ENCODE data around the gene NNMT.
A peak's percentile ranks its signal among the peaks of the same experiment; 100 is the strongest.
"Not testable (repeated sequence)": the region's sequence is repeated elsewhere in the genome, so short reads cannot be mapped to it uniquely, and the experiment has no call there.

The NNMT gene

DNA sequence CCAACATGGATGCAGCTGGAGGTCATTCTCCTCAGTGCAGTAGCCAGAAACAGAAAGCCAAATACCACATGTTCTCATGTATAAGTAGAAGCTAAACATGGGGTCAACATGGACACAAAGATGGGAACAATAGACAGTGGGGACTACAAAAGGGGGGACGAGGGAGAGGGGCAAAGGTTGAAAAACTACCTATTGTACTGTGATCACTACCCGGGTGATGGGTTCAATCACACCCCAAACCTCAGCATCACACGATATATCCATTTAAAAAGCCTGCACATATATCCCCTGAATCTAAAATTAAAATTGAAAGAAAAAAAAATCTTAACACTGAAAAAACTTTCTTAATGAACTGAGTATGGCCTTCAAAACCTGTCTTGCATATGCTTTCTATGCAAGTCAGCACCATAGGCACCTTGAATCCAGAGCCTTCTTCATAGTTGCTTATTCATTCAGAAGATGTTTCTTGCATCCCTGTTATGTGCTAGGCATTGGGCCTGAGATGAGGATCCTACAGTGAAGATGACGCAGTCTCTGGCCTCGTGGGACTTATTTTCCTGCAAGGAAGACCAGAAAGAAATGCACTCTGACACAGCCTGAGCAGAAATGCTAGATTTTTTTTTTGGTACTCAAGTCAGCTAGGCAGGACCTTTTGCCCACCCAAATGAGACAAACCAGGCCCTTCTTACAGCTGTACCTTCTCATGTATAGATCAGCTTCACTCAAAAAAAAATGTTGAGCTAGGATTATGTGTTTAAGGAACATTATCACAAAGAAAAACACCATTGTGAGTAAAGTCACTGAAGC is 21.0 kb downstream of the NNMT start:
- no peak for DNase-seq (ENCODE audit: low spot score in 2 of 2)
- in situ Hi-C loops (cut with MboI; ENCODE audit: low sequenced_read_pairs) = no loop called here
- H3K36me3 ChIP-seq (replicated peaks) = no peaks in the 10 kb centered on the region
- no peak overlapping the region for H3K4me3 ChIP-seq
- peaks cover 4% of the 10 kb centered on the region; the same call in 1 of the 2 replicates for H3K27me3 ChIP-seq (ENCODE audit: low read depth)
- H3K4me1 ChIP-seq = no peaks in the 10 kb centered on the region
- H3K9me3 ChIP-seq = no peaks in the 10 kb centered on the region

DNA sequence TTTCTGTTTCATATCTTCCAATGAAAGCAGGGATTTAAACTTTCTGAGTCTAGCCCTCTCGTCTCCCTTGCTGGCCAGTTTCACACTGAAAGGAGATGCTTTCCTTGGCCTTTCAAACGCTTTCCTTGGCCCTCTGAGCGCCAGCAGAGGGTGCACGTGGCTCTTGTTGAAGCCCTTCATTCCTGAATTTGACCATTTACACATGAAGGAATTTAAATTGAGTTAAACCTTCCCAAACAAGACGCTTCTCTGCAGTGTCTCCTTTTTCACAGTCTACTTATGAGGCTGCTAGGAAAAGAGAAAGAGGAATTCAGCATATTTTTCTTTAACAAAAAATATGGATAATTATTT is 21.6 kb downstream of the NNMT start:
- Histone ChIP-seq H3K27me3 (ENCODE audit: low read depth) (peaks cover 4% of the 10 kb centered on the region; the same call in 1 of the 2 replicates), H3K4me1 (no peaks in the 10 kb centered on the region), H3K9me3 (no peaks in the 10 kb centered on the region), H3K36me3 (replicated peaks) (no peaks in the 10 kb centered on the region), H3K4me3 (no peak overlapping the region)
- DNase-seq (ENCODE audit: low spot score in 2 of 2) = peak; percentile 19 to 32
- in situ Hi-C loops (cut with MboI; ENCODE audit: low sequenced_read_pairs) = no loop called here

DNA sequence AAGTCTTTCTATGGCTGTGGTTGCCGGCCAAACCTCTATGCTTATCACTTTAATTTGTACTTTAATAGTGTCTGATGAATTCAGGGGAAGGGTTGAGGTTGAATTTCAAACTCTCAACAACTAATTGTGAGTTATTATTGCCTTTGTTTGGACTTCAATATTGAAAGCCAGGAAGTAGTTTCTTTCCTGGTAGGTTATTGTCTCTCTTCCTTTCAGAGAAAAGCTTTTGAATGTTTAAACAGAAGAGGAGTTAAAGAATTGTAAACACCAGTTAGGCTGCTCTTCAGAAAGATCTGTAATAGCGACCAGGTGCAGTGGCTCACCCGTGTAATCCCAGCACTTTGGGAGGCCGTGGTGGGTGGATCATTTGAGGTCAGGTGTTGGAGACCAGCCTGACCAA is 22.2 kb downstream of the NNMT start:
- Histone ChIP-seq H3K4me3 (no peak overlapping the region), H3K9me3 (no peaks in the 10 kb centered on the region), H3K36me3 (replicated peaks) (no peaks in the 10 kb centered on the region), H3K4me1 (no peaks in the 10 kb centered on the region), H3K27me3 (ENCODE audit: low read depth) (peaks cover 4% of the 10 kb centered on the region; the same call in 1 of the 2 replicates)
- in situ Hi-C loops (cut with MboI; ENCODE audit: low sequenced_read_pairs) = no loop called here
- no peak for DNase-seq (ENCODE audit: low spot score in 2 of 2)

DNA sequence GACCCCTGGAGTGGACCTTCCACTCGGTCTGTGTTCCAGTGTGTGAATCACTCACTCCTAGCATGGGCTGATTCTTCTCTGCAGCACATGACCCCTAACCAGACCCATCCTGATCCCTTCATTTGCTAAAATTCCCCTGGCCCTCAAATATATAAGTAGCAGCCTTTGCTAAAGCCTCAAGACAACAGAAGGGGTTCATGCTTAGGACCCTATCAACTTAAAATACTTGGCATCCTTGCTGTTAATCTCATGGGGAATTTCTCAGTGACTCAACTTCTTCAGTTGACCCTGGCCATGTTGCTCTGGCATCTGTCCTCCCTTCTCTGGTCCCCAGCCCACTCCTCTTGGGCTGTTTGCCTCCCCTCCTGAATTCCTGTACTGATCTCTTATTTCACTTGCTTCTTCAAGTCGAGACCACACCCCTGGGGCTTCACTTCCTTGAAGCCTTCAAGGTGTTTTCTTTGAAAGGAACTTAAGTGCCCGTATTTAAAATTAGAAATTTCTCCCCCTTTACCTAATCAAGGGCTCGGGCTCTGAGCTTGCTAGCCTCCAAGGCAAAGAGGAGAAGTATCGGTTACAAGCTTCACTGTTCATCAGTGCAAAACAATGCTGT is 23.6 kb downstream of the NNMT start:
- DNase-seq (ENCODE audit: low spot score in 2 of 2) = no peak
- Histone ChIP-seq H3K9me3 (no peaks in the 10 kb centered on the region), H3K4me1 (no peaks in the 10 kb centered on the region), H3K36me3 (replicated peaks) (no peaks in the 10 kb centered on the region), H3K4me3 (no peak overlapping the region), H3K27me3 (ENCODE audit: low read depth) (peaks cover 4% of the 10 kb centered on the region; the same call in 1 of the 2 replicates)
- in situ Hi-C loops (cut with MboI; ENCODE audit: low sequenced_read_pairs) = no loop called here

DNA sequence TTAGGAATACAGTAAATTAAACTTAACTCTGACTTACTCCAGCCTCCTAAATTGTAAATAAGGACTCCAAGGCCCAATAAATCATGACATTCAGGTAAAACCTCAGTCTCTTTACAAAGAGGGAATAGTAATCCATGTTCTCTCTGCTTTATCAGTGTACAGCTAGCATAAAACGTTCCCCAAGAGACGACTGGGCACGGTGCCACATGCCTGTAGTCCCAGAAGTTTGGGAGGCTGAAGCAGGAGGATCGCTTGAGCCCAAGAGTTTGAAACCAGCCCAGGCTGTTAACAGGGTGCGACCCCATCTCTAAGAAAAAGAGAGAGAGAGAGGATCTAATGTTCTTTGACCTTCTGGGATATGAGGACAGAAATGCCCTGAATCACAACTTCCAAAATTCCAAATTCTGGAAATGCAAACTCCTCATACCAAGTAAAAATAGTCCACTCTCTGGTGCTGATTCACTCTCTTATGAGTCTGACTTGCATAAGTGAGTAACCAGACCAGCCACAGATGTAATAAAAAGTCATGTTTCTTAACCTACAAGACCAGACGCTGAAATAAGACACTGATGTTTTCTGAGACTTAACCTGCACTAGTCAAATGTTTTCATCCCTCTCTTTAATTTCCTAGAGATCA is 25.5 kb downstream of the NNMT start:
- no peaks in the 10 kb centered on the region for H3K36me3 ChIP-seq (replicated peaks)
- DNase-seq (ENCODE audit: low spot score in 2 of 2) = no peak
- peaks cover 2% of the 10 kb centered on the region; the same call in 1 of the 2 replicates for H3K27me3 ChIP-seq (ENCODE audit: low read depth)
- no peak overlapping the region for H3K4me3 ChIP-seq
- in situ Hi-C loops (cut with MboI; ENCODE audit: low sequenced_read_pairs) = no loop called here
- no peaks in the 10 kb centered on the region for H3K4me1 ChIP-seq
- H3K9me3 ChIP-seq = no peaks in the 10 kb centered on the region

DNA sequence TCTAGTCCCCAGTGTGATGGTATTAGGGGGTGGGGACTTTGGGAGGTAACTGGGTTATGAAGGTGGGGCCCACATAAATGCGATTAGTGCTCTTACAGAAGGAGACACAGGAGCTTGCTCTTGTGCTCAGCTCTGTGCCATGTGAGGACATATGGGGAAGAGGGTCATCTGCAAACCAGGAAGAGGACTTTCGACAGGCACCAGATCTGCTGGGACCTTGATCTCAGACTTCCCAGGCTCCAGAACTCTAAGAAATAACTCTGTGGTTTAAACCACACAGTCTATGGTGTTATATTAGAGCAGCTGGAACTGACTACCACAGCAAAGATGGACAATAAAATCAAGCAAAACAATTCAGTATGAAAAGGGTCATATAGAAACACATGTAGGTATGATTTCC is 26.7 kb downstream of the NNMT start:
- in situ Hi-C loops (cut with MboI; ENCODE audit: low sequenced_read_pairs) = no loop called here
- Histone ChIP-seq H3K4me1 (no peaks in the 10 kb centered on the region), H3K27me3 (ENCODE audit: low read depth) (peaks cover 2% of the 10 kb centered on the region; the same call in 1 of the 2 replicates), H3K36me3 (replicated peaks) (no peaks in the 10 kb centered on the region), H3K9me3 (no peaks in the 10 kb centered on the region), H3K4me3 (no peak overlapping the region)
- DNase-seq (ENCODE audit: low spot score in 2 of 2) = no peak

DNA sequence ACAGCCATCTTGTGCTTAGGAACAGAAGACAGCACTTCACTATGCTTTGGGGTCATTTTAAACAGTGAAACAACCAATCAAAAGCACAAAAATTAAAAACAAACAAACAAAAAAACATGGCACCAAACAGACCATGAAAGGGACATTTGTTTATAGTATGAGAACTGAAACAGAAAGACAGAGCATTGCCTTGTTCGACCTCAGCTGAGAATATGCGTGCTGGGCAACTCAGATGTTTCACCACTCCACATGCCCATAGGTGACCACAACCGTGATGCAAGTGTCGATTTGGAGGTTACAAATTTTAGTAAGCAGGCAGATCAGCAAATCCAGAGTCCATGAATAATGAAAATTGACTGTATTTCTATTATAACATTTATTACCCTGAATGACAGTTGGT is 30.0 kb downstream of the NNMT start:
- no peaks in the 10 kb centered on the region for H3K9me3 ChIP-seq
- H3K4me3 ChIP-seq = no peak overlapping the region
- DNase-seq (ENCODE audit: low spot score in 2 of 2) = no peak
- in situ Hi-C loops (cut with MboI; ENCODE audit: low sequenced_read_pairs) = no loop called here
- no peaks in the 10 kb centered on the region for H3K36me3 ChIP-seq (replicated peaks)
- H3K27me3 ChIP-seq (ENCODE audit: low read depth) = no peaks in the 10 kb centered on the region
- H3K4me1 ChIP-seq = no peaks in the 10 kb centered on the region

DNA sequence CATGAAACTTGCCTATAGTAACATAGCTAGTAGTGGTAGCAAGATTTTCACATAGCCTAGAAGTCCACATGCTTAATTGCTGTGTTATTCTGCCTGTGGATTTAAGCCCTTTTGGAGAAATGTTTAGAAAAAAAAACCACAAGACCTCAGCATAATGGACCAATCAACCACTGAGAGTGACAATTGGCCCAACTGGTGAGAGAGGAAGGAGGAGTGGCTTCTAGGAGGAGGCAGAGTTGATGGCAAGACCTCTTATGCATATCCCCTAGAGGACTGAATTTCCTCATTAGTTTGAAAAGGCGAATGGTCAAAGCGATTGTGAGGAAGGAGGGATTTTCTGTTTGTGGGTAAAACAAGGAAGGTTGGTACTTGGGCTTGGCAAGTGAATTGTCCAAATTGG is 30.6 kb downstream of the NNMT start:
- Histone ChIP-seq H3K4me1 (no peaks in the 10 kb centered on the region), H3K27me3 (ENCODE audit: low read depth) (no peaks in the 10 kb centered on the region), H3K4me3 (no peak overlapping the region), H3K36me3 (replicated peaks) (no peaks in the 10 kb centered on the region), H3K9me3 (no peaks in the 10 kb centered on the region)
- DNase-seq (ENCODE audit: low spot score in 2 of 2) = no peak
- in situ Hi-C loops (cut with MboI; ENCODE audit: low sequenced_read_pairs) = no loop called here

DNA sequence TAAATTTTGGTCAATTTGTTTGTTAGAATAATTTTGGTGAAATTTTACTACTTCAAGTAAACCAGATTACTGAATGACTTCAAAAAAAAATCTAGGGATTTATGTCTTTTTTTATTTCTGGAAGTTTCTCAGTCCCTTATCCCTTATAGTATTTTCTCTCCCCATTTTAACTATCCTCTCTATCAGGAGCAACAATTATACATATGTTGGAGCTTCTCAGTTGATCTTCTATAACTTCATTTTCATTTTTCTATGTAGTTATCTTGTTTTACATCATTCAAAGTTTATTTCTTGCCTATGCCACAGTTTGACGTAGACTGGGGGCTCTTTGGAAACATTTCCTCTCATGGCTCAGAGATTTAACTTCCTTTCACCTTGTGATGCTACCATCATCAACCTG is 34.2 kb downstream of the NNMT start:
- no peak overlapping the region for H3K4me3 ChIP-seq
- no peak for DNase-seq (ENCODE audit: low spot score in 2 of 2)
- in situ Hi-C loops (cut with MboI; ENCODE audit: low sequenced_read_pairs) = no loop called here
- H3K4me1 ChIP-seq = no peaks in the 10 kb centered on the region
- H3K9me3 ChIP-seq = no peaks in the 10 kb centered on the region
- H3K36me3 ChIP-seq (replicated peaks) = no peaks in the 10 kb centered on the region
- no peaks in the 10 kb centered on the region for H3K27me3 ChIP-seq (ENCODE audit: low read depth)

DNA sequence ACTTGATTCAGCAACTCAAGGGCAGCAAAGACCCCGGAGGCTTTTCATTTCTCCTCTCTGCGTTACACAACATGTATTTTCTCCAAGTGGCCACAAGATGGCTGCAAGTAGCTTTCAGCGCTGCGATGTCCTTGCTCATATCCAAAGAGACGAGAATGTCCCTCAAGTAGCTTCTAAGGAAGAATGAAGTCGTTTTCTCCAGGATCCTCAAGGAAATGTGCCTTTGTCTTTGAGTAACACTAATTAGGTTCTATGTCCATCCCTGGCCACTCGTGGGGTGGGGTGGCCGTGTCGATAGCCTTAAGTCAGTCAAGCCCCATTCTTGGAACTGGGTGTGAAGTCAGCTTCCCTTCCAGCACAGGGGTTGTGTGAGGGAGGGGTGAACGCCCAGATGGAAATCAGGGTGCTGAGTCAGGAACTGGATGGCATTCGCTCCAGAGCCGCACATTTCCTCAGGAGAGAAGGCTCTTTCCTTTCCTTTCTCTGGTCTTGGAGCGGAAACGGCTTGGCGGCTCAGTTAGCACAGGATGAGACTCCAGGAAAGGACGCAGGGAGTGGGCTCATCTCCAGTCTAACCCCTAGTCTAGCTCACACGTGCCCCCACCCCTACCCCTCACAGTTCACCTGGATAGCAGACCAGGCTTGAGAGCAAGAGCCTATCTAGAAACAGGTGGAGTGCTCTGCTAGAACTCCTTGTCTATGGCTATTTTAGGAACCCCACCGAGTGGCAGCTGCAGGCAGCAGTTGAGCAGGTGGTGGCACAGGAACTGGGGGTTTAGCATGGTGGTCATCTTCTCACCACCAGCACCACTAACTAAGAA is 44.3 kb downstream of the NNMT start:
- no peak overlapping the region for H3K4me3 ChIP-seq
- peaks cover 5% of the 10 kb centered on the region; the same call in 1 of the 2 replicates for H3K27me3 ChIP-seq (ENCODE audit: low read depth)
- peak; percentile 39 to 61 for DNase-seq (ENCODE audit: low spot score in 2 of 2)
- in situ Hi-C loops (cut with MboI; ENCODE audit: low sequenced_read_pairs) = no loop called here
- no peaks in the 10 kb centered on the region for H3K9me3 ChIP-seq
- no peaks in the 10 kb centered on the region for H3K4me1 ChIP-seq
- H3K36me3 ChIP-seq (replicated peaks) = no peaks in the 10 kb centered on the region

DNA sequence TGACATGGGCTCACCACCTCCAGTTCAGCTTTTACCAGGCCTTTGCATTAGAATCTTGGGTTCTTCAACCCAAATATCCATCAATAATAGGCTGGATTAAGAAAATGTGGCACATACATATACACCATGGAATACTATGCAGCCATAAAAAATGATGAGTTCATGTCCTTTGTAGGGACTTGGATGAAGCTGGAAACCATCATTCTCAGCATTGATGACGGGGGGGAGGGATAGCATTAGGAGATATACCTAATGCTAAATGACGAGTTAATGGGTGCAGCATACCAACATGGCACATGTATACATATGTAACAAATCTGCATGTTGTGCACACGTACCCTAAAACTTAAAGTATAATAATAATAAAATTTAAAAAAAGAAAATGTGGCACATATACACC is 45.5 kb downstream of the NNMT start:
- H3K27me3 ChIP-seq (ENCODE audit: low read depth); H3K4me1 ChIP-seq; DNase-seq (ENCODE audit: low spot score in 2 of 2); H3K36me3 ChIP-seq (replicated peaks); in situ Hi-C loops (cut with MboI; ENCODE audit: low sequenced_read_pairs); H3K9me3 ChIP-seq; H3K4me3 ChIP-seq: not testable (repeated sequence)

DNA sequence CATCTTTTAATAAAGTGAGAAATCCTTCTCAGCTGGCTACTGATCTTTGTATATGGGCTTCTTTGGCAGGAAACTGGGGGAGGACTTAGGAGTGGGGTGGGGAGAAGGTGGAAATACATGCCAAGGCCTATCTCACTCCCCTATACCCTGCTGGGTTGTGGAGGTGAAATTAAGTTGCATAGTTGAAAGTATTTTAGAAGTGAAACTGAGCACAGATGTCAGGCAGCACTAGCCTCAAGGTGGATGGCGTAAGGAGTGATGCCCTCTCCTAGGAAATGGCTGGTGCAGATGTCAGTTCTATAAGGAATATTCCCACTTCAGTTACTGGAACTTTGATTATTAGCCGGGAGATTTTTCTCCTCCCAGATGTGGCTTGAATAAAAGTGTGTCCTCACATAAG is 46.3 kb downstream of the NNMT start:
- DNase-seq (ENCODE audit: low spot score in 2 of 2) = no peak
- H3K4me1 ChIP-seq = no peaks in the 10 kb centered on the region
- no peaks in the 10 kb centered on the region for H3K36me3 ChIP-seq (replicated peaks)
- H3K27me3 ChIP-seq (ENCODE audit: low read depth) = no peaks in the 10 kb centered on the region
- no peak overlapping the region for H3K4me3 ChIP-seq
- H3K9me3 ChIP-seq = no peaks in the 10 kb centered on the region
- in situ Hi-C loops (cut with MboI; ENCODE audit: low sequenced_read_pairs) = no loop called here

DNA sequence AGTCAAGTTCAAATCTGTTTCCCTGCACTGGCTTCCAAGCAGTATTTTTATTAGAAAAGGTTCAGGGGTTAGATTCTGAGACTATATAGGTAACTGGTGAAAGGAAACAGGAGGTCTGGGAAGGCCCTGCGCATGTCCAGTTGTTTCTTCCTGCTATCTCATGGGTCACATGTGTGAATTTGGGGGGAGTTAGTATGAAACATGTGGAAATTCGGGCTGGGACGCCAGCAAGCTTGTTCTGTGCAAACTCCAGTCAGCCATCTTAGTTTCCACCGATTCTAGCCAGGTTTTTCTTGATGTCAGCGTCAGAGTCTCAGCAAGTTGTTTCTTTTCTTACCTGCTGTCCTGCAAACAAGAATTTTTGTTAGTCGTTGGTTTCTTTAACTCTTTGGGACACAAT is 46.8 kb downstream of the NNMT start:
- Histone ChIP-seq H3K4me3 (no peak overlapping the region), H3K4me1 (no peaks in the 10 kb centered on the region), H3K9me3 (no peaks in the 10 kb centered on the region), H3K36me3 (replicated peaks) (no peaks in the 10 kb centered on the region), H3K27me3 (ENCODE audit: low read depth) (no peaks in the 10 kb centered on the region)
- in situ Hi-C loops (cut with MboI; ENCODE audit: low sequenced_read_pairs) = no loop called here
- no peak for DNase-seq (ENCODE audit: low spot score in 2 of 2)

DNA sequence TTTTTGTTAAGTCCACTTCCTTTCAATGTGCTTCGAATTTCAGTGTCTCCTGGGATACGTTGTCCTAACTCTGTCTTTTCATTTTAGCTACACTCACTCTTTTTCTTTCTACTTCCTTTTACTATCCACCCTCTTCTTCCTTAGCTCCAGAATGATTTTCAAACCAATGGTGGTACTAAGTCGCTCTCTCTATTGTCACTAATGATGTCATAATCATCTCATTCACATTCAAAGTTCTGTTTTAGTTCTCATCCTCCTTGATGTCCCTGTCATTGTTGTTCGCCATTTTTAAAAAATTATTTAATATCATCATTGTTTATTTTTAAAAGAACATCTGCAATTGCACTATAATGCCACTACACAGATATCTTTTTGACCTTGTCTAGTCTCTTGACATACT is 47.3 kb downstream of the NNMT start:
- no peaks in the 10 kb centered on the region for H3K4me1 ChIP-seq

More for the DNA sequence above, 47.3 kb downstream of the NNMT start:
- no peaks in the 10 kb centered on the region for H3K9me3 ChIP-seq
- H3K36me3 ChIP-seq (replicated peaks) = no peaks in the 10 kb centered on the region
- DNase-seq (ENCODE audit: low spot score in 2 of 2) = no peak
- in situ Hi-C loops (cut with MboI; ENCODE audit: low sequenced_read_pairs) = no loop called here
- H3K27me3 ChIP-seq (ENCODE audit: low read depth) = no peaks in the 10 kb centered on the region
- no peak overlapping the region for H3K4me3 ChIP-seq
